Measurements from ENCODE around the gene GNAS.

DNA sequence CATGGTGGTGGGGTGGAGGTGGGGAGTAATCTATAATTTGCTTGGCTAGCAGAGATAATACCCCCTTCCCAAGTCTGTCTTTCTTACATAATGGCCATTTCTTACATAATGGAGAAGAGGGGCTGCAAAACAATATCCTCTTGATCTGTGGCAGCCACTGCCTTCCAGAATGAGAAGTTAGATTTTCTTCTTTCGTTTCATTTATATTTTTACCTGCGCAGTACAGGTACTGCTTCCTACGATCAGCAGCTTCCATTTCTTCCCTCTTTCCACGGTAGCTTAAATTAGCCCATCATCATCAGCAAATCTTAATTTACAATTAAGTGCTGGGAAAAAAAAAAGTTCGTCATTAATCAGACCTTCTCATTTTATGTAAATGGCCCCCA is 30.2 kb downstream of the GNAS start:
- no peak for TF ChIP-seq CTCF (IDR thresholded peaks at IDR 0.05)
- no peak for TF ChIP-seq POLR2A (IDR thresholded peaks at IDR 0.05)
- TF ChIP-seq POLR2AphosphoS5 (IDR thresholded peaks at IDR 0.05; ENCODE audit: insufficient read depth in 1 of 2, low read depth in 1 of 2) = no peak

All from vagina (tissue), 2 donors.